Measurements from ENCODE around the gene C21orf58.

Gene C21orf58

GRCh38 chr21:46352913-46353312 is 29.2 kb upstream of the C21orf58 start:
- DNase-seq (ENCODE audit: low spot score) = no peak

DNA sequence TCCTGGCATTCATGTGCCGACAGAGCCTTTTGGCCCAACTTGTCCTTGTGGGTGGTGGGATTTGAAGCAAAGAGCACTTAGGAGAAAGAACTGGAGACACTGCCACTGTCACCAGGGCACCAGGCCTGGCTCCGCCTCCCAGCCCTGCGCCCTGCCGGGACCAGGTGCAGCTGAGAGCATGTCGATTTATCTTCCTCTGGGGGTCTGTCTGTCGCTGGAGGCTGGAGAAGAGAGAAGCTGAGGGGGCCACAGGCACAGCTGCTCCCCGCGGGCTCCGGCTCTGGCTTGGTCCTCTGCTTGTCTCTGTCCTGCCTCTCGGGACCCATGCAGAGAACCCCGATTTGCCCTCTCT is 28.5 kb upstream of the C21orf58 start:
- no peak for DNase-seq (ENCODE audit: low spot score)

DNA sequence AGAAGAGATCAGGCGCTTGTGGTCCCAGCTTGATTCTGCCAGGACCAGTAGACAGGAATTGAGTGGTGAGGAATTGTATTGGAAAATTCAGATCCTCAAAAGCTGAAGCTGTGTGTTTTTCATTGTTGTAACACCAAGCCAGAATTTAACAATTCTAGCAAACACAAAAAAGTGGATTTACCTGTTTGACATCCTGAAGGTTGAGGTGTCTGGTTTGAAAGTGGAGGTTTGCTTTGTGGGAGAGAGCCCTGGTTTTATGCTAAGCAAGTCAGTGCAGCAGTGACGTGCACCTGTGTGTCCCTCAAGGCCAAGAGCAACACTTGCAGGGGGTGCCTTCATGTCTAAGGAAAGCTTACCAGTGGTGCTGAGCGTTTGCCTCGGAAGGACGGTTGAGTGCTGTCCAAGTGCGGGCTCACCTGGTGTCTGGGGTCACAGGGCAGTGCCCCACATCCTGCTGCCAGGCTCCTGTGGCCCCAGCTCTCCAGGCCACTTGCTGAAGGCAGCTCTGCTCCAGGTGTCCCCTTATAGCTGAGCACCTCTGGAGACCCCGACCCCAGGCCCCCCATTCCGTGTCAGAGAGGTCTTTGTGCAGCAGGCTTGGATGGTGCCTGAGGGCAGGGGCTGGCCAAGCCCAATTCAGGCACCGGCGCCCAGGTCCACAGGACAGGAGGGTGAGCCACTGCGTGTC is 27.9 kb upstream of the C21orf58 start:
- no peak for DNase-seq (ENCODE audit: low spot score)

GRCh38 chr21:46350981-46351380 is 27.3 kb upstream of the C21orf58 start:
- DNase-seq (ENCODE audit: low spot score) = no peak

DNA sequence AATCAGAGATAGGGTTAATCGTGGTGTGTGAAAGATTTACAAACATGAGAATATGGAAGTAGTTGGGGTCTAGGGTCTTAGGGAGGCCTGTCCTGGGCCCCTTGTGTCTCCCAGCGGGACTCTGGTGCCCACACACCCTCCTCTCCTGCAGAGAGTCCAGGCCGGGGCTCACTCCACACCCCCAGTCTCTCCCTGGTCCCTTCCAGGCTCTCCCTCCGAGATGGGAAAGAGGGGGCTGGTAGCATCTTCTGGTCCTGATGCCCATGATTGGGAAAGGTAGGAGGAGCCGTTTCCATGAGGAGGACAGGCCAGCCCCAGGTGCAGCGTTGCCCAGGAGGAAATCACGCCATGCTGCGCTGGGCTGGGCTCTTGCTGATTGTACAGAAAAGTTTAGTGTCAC is 26.9 kb upstream of the C21orf58 start:
- no peak for DNase-seq (ENCODE audit: low spot score)

DNA sequence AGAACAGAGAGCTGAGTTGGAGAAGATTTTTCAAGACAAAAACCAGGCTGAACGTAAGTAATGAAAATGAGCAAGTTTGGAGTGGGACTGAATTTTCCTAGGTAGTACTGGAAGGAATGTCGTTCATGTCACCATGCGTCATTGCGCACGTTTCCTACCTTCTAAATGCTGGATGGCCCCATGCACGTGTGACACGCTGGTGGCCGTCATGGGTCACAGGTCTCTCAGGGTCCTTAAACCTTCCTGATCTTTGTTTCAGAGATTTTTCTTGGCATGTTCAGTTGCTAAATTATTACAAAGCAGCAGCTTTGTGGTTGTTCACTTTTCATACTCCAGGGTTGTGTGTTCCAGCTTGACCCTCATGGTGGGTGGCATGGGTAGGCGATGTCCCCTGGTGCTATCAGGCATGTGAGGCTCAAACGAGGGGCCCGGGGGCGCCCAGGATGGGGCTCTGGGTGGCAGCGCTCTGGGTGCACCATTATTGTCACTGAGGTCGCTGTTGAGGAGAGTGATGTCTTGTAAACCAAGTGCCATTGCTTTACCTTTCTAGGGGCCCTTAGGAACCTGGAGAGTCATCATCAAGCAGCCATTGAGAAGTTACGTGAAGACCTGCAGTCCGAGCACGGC is 25.6 kb upstream of the C21orf58 start:
- no peak for DNase-seq (ENCODE audit: low spot score)

DNA sequence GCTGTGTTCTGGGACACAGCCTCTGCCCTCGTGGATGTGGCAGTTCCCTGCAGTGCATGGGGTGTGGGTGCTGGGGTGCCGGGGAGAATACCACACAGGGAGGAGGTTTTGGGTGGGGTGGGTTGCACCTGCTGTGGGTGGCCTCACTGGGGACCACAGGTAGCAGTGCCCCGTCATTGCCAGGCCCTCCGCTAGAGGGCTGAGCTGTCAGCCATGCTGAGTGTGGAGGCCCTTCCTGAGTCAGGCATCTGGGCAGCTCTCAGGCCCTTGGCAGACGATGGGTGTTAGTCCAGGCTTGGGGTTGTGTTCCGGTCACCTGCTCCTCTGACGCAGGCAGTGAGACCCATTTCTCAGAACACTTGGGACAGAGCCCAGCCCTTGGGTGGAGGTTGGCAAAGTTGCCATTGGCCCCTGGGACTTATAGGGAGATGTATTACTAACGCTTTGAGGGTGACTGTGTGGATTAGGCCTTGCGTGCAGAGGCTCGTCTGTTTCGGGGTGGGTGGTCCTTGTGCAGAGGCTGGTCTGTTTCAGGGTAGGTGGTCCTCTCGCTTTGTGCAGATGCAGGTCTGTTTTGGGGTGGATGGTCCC is 24.2 kb upstream of the C21orf58 start:
- DNase-seq (ENCODE audit: low spot score) = peak; percentile 78

DNA sequence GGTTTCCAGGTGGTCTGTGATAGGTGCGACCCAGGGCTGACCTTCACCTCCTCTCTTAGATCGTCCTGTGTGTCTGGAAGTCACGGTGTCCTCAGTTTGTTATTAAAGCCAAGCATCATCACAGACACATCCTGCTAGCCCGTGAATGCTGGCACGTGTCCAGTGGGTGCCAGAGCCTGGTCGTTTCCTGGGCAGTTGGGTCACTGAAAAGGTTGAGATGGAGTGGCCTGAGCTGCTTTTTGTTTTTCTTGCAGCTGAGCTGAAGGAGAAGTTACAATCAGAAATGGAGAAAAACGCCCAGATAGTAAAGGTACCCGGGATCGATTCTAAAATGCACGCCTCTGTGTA is 23.5 kb upstream of the C21orf58 start:
- no peak for DNase-seq (ENCODE audit: low spot score)

DNA sequence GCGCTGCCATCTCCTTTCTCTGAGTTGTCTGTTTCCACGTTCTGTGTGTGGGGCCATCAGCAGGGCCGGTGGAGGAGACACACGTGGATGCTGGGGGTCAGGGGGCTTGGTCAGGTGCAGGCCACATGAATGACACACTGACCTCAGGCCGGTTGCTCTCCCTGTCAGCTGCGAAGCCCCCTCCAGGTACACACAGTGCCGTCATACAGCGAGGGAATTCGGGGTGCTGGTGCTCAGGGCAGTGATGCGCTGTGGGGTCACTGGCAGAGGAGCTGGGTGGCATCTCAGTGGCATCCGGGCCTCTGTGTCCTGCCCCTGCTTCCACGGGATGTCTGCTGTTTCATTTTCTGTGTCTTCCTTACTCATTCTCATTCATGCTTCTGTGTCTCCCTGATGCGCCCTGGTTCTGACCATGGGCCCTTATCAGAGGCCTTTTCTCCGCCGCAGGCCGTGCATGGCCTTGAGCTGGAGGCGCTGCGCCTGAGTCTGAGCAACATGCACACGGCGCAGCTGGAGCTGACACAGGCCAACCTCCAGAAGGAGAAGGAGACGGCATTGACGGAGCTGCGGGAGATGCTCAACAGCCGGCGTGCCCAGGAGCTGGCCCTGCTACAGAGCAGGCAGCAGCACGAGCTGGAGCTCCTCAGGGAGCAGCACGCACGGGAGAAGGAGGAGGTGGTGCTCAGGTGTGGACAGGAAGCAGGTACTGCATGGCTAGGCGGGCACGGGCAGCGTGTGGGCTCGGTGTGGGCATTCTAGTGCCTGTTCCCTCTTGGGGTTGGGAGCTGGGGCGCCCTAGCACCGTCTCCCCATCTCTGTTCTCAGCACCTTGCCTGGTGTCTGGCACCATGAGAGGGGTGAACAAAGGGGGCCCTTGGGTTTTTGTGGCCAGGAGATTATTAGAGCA is 22.9 kb upstream of the C21orf58 start:
- no peak for DNase-seq (ENCODE audit: low spot score)

- no peak for DNase-seq (ENCODE audit: low spot score)
These were observed 22.2 kb upstream of the C21orf58 start for GRCh38 chr21:46345861-46346260.

GRCh38 chr21:46344219-46344915 is 20.7 kb upstream of the C21orf58 start:
- DNase-seq (ENCODE audit: low spot score) = no peak

GRCh38 chr21:46340998-46341397 is 17.3 kb upstream of the C21orf58 start:
- no peak for DNase-seq (ENCODE audit: low spot score)

GRCh38 chr21:46336603-46337002 is 12.9 kb upstream of the C21orf58 start:
- DNase-seq (ENCODE audit: low spot score) = no peak

DNA sequence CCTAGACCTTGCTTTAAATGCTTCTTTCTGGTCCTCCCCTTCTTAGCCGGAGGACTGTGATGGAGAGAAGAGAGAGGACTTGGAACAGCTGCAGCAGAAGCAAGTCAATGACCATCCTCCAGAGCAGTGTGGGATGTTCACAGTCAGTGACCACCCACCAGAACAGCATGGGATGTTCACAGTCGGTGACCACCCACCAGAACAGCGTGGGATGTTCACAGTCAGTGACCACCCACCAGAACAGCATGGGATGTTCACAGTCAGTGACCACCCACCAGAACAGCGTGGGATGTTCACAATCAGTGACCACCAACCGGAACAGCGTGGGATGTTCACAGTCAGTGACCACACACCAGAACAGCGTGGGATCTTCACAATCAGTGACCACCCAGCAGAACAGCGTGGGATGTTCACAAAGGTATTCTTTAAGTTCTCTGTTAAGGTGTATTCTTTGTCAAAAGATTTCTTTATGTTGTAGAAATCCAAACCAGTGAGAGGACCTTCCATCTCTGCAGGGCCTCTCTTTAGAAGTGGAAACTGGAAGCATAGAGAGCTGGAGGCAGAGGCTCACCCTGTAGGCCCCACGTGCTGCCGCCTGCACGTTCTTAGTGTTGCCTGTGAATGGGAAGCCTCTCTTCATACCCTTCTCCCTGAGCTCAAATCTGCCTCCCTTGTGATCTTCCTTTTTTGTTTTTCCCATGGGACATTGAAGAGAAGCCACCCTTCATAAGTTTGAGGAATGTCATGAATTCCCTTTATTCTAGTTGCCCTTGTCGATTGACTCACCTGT is 10.9 kb upstream of the C21orf58 start:
- no peak for DNase-seq (ENCODE audit: low spot score)

DNA sequence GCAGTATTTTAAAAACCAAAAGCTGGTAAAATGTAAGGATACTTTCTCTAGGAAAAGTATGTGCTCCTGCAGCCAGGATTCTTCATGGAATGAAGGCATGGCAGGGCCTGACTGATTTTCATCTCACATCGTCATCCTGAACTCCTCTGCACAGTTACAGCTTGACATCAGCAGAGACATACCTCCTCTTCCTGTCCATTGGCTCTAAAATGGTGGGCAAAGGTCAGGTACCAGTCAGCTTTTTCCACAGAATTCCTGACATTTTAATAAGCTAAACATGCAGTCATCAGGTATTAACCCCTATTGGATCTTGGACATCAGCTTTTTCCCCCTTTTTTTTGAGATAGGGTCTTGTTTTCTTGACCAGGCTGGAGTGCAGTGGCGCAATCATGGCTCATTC is 6.1 kb upstream of the C21orf58 start:
- DNase-seq (ENCODE audit: low spot score) = no peak

DNA sequence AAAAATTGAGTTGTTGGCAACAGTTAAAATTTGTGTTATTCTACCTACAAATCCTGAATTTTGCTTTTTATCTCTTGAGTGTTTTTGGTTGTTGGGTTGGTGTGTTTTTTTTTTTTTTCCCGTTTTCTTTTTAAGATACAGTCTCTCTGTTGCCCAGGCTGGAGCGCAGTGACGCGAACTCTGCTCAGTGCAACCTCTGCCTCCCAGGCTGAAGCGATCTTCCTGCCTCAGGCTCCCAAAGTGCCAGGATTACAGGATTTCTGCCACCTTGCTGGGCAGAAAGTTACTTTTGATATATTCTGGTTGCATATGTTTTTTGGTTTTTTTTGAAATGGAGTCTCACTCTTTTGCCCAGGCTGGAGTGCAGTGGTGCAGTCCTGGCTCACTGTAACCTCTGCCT is 4.5 kb upstream of the C21orf58 start:
- DNase-seq (ENCODE audit: low spot score) = no peak

GRCh38 chr21:46327711-46328110 is 4.0 kb upstream of the C21orf58 start:
- DNase-seq (ENCODE audit: low spot score) = no peak

DNA sequence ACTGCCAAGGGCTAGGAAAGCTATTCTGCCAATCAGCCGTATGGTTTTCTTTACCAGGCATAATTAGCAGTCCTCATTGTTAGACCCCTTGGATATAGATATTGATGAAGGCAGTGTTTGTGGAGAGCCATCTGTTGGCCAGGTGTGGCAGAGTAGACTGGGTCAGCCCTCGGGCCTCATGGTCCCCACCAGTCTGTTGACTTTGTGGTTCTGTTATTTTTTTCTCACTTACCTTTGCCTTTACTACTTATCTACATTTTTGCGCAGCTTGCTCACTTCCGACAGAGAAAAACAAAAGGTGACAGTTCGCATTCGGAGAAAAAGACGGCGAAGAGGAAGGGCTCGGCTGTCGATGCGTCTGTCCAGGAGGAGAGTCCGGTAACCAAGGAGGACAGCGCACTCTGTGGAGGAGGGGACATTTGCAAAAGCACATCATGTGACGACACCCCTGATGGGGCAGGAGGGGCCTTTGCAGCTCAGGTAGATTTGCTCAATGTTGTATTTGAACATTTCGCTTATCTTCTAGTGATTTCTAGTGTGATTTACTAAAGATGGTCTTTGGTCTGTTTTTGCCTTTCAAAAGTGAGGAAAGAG is 2.5 kb upstream of the C21orf58 start:
- no peak for DNase-seq (ENCODE audit: low spot score)

GRCh38 chr21:46325073-46325912 is 1.6 kb upstream of the C21orf58 start:
- DNase-seq (ENCODE audit: low spot score) = peak; percentile 61

Data from hematopoietic multipotent progenitor cell treated with erythropoietin and hydrocortisone succinate and interleukin-3 and kit ligand, for 15 days (in vitro differentiated cells).